Heart left ventricle (tissue), 13 donors: ENCODE measurements around the gene TMEM107.

Experiments used
- POLR2A ChIP-seq, 2 donors: fragments of 450-650 bp; IDR thresholded peaks; one replicate each; pipeline ENCODE4 v1.6.1; 2017; ENCODE audit warnings: antibody characterized with exemption in 2 of 2, mild to moderate bottlenecking in 2 of 2, moderate library complexity in 2 of 2
- TF ChIP-seq, protein P1 (sequence below), 12 donors: fragments of 200-600 bp; sonication (generic) in 4 of 12; IDR thresholded peaks; one replicate each; pipeline versions ENCODE4 v1.5.0 to v1.8.0; 2018 to 2022; ENCODE audit warnings: antibody characterized with exemption in 12 of 12, mild to moderate bottlenecking in 5 of 12
- donor health status: ischemic (EF 13 %, LVEDD 7.1; RV severe dilation, severe dysfunction).
- donor health status: DM: no; HTN: yes; CAD: no.
- donor health status: DM: no; HTN: no; CAD: no.
- donor health status: ischemic (EF 25% LVEDD 6.9; RV normal size, moderate dysfunction).
- donor health status: ischemic (EF 25% LVEDD 5.7; RV mildly dilated, moderate dysfunction).
- donor health status: ischemic (EF 35%, LVEDD 5.7; RV mildly dilated, moderate dysfunction).
- donor health status: nonischemic (EF 11% LVEDD 7.7; RV severe dilation, severe dysfunction).
- donor health status: DM: yes; HTN: yes; CAD: no.
- donor health status: PGD.
- donor health status: ischemic (EF 29% LVEDD 5.4; RV normal size, mild dysfunction).
- donor health status: nonischemic (EF 23%, LVEDD 6.1; RV moderate dilation, normal function).

DNA sequence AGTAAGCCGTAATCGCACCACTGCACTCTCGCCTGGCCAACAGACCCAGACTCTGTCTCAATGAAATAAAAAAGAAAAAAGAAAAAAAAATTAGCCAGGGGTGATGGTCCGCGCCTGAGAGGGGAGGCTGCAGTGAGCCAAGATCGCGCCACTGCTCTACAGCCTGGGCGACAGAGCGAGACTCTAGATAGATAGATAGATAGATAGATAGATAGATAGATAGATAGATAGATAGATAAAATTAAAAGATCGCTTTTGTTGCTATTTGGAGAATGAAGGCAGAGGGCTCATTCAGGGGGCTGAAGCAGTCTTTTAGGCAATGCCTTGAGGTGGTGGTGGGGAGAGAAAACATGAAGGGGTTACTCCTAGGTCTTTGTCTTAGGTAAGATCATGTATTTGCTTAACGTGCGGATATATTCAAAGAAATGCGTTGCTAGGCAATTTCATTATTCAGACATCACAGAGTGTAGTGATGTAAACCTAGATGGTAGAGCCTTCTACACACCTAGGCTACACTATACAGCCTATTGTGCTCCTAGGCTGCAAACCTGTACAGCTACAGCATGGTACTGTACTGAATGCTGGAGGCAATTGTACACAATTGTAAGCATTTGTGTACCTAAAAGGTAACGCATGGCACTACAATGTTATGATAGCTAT lies 47.9 kb downstream of the TMEM107 start:
- no peak for TF ChIP-seq POLR2A (IDR thresholded peaks at IDR 0.05)
- TF ChIP-seq, protein P1, sequence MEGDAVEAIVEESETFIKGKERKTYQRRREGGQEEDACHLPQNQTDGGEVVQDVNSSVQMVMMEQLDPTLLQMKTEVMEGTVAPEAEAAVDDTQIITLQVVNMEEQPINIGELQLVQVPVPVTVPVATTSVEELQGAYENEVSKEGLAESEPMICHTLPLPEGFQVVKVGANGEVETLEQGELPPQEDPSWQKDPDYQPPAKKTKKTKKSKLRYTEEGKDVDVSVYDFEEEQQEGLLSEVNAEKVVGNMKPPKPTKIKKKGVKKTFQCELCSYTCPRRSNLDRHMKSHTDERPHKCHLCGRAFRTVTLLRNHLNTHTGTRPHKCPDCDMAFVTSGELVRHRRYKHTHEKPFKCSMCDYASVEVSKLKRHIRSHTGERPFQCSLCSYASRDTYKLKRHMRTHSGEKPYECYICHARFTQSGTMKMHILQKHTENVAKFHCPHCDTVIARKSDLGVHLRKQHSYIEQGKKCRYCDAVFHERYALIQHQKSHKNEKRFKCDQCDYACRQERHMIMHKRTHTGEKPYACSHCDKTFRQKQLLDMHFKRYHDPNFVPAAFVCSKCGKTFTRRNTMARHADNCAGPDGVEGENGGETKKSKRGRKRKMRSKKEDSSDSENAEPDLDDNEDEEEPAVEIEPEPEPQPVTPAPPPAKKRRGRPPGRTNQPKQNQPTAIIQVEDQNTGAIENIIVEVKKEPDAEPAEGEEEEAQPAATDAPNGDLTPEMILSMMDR (IDR thresholded peaks at IDR 0.05) = no peak
